H1 (cell line): ENCODE measurements around the gene OR10J4. TPM values are rescaled to one million over a fixed set of nuclear protein-coding genes. Genes with fewer than 3 reads are reported as not detected.

Experiments
- CTCF ChIA-PET: fragments of 300-600 bp; sonication (Branson Sonifier 250); formaldehyde crosslinking; loops from one replicate; lab custom pipeline; 2021; ENCODE audit not compliant: partially characterized antibody; lab: Charles Lee
- POLR2A ChIA-PET: fragments of 300-600 bp; sonication (Branson Sonifier 250); formaldehyde crosslinking; loops from one replicate; lab custom pipeline; 2021; ENCODE audit warnings: inconsistent platforms; ENCODE audit not compliant: partially characterized antibody; lab: Charles Lee
- DNase-seq, 2 experiments: peaks; one replicate each; pipeline versions ENCODE4 v3.0.0 to v3.0.0-alpha.2; 2010 to 2022; ENCODE audit warnings: low spot score in 2 of 2, low read depth in 1 of 2, mixed read lengths in 1 of 2
- FAIRE-seq: peaks from 2 replicates; lab custom pipeline; 2011; peaks lifted over from hg19 to GRCh38; lab: Jason Lieb, UNC
- H2AFZ ChIP-seq: 2 replicates; pipeline ENCODE4 v1.8.1; 2012; ENCODE audit warnings: low read length, inconsistent platforms
- H2AK5ac ChIP-seq: 2 replicates; pipeline ENCODE4 v1.6.1; 2013; ENCODE audit warnings: low read depth, low read length
- H2BK120ac ChIP-seq: replicated peaks from 2 replicates; pipeline ENCODE3; 2013; ENCODE audit warnings: low read depth, low read length, inconsistent platforms
- H2BK12ac ChIP-seq: 2 replicates; pipeline ENCODE4 v1.6.1; 2013; ENCODE audit warnings: low read depth, low read length
- H2BK15ac ChIP-seq: 2 replicates; pipeline ENCODE4 v1.6.1; 2013; ENCODE audit warnings: low read length
- H2BK20ac ChIP-seq: 2 replicates; pipeline ENCODE4 v1.6.1; 2013; ENCODE audit warnings: low read length
- H2BK5ac ChIP-seq: 2 replicates; pipeline ENCODE4 v1.6.1; 2013; ENCODE audit warnings: low read depth, low read length
- H3K14ac ChIP-seq: 2 replicates; pipeline ENCODE4 v1.6.1; 2013; ENCODE audit warnings: inconsistent platforms; ENCODE audit not compliant: insufficient read length
- H3K18ac ChIP-seq: 2 replicates; pipeline ENCODE4 v1.6.1; 2013; ENCODE audit warnings: low read length; ENCODE audit errors: extremely low read depth
- H3K23ac ChIP-seq: 2 replicates; pipeline ENCODE4 v1.6.1; 2013; ENCODE audit warnings: inconsistent platforms; ENCODE audit not compliant: insufficient read length
- H3K23me2 ChIP-seq: 2 replicates; pipeline ENCODE4 v1.6.1; 2013; ENCODE audit warnings: low read depth, low read length
- H3K27ac ChIP-seq: 2 replicates; pipeline ENCODE4 v1.6.1; 2011; ENCODE audit warnings: low read depth, low read length, inconsistent platforms
- H3K27me3 ChIP-seq, 4 experiments: replicated peaks in 1 of 4; 1 replicate in 1 of 4; 2 replicates in 3 of 4; pipeline versions ENCODE4 v1.6.1 to v1.8.1; 2011 to 2013; ENCODE audit warnings: low read length in 3 of 4, mild to moderate bottlenecking in 3 of 4, inconsistent platforms in 2 of 4, mixed read lengths in 2 of 4, moderate library complexity in 1 of 4; ENCODE audit not compliant: control insufficient read depth in 3 of 4, insufficient read depth in 3 of 4; ENCODE audit errors: extremely low read depth in 1 of 4
- H3K36me3 ChIP-seq, 4 experiments: 2 replicates each; pipeline versions ENCODE4 v1.6.1 to v1.8.1; 2011 to 2013; ENCODE audit warnings: mild to moderate bottlenecking in 4 of 4, low read length in 3 of 4, moderate library complexity in 2 of 4, control low read depth in 1 of 4, inconsistent platforms in 1 of 4; ENCODE audit not compliant: insufficient read depth in 4 of 4, control insufficient read depth in 2 of 4
- H3K4ac ChIP-seq: replicated peaks from 2 replicates; pipeline ENCODE3; 2013; ENCODE audit warnings: low read length, low read depth, mixed read lengths, inconsistent platforms; ENCODE audit not compliant: insufficient read length
- H3K4me1 ChIP-seq, 4 experiments: replicated peaks in 1 of 4; 1 replicate in 1 of 4; 2 replicates in 3 of 4; pipeline versions ENCODE4 v1.6.1 to v1.8.1; 2011 to 2013; ENCODE audit warnings: low read length in 3 of 4, inconsistent platforms in 2 of 4, mixed read lengths in 1 of 4; ENCODE audit not compliant: insufficient read depth in 4 of 4, control insufficient read depth in 3 of 4
- H3K4me2 ChIP-seq, 2 experiments: 2 replicates each; pipeline versions ENCODE4 v1.6.1 to v1.8.1; 2011 to 2013; ENCODE audit warnings: low read depth in 2 of 2, low read length in 2 of 2, control low read depth in 1 of 2, inconsistent platforms in 1 of 2, mild to moderate bottlenecking in 1 of 2; ENCODE audit not compliant: insufficient read depth in 1 of 2
- H3K4me3 ChIP-seq, 4 experiments: fragments of 200-600, 300-600 bp in 1 of 4; sonication (generic), shearing (Covaris generic), sonication (Bioruptor Twin) in 1 of 4; 2 replicates each; pipeline versions ENCODE4 v1.5.1 to v1.8.1; 2011 to 2016; ENCODE audit warnings: low read length in 4 of 4, low read depth in 3 of 4, control low read depth in 2 of 4, inconsistent platforms in 2 of 4, mild to moderate bottlenecking in 2 of 4, mixed read lengths in 1 of 4, moderate library complexity in 1 of 4; ENCODE audit not compliant: insufficient read depth in 2 of 4; ENCODE audit errors: extremely low read depth in 1 of 4
- H3K56ac ChIP-seq: replicated peaks from 2 replicates; pipeline ENCODE3; 2013; ENCODE audit warnings: low read depth, mild to moderate bottlenecking, mixed read lengths, low read length, inconsistent platforms; ENCODE audit not compliant: insufficient read length
- H3K79me1 ChIP-seq: 2 replicates; pipeline ENCODE4 v1.6.1; 2013; ENCODE audit warnings: low read depth, low read length, control low read depth
- H3K79me2 ChIP-seq, 2 experiments: 2 replicates each; pipeline versions ENCODE4 v1.6.1 to v1.8.1; 2012 to 2013; ENCODE audit warnings: low read length in 2 of 2, mild to moderate bottlenecking in 2 of 2, inconsistent platforms in 1 of 2; ENCODE audit not compliant: insufficient read depth in 2 of 2, control insufficient read depth in 1 of 2
- H3K9ac ChIP-seq, 4 experiments: replicated peaks in 1 of 4; 1 replicate in 1 of 4; 2 replicates in 3 of 4; pipeline versions ENCODE4 v1.6.1 to v1.8.1; 2011 to 2013; ENCODE audit warnings: low read depth in 3 of 4, low read length in 3 of 4, control low read depth in 2 of 4, mild to moderate bottlenecking in 2 of 4, moderate library complexity in 2 of 4, inconsistent platforms in 1 of 4; ENCODE audit errors: extremely low read depth in 1 of 4
- H3K9me3 ChIP-seq, 2 experiments: 2 replicates each; pipeline versions ENCODE4 v1.6.1 to v1.8.1; 2012 to 2013; ENCODE audit warnings: mild to moderate bottlenecking in 2 of 2, moderate library complexity in 2 of 2, control low read depth in 1 of 2, inconsistent platforms in 1 of 2, low read depth in 1 of 2, low read length in 1 of 2, mixed read lengths in 1 of 2; ENCODE audit not compliant: insufficient read depth in 2 of 2
- H4K20me1 ChIP-seq, 2 experiments: replicated peaks in 1 of 2; 2 replicates each; pipeline versions ENCODE3 to v1.8.1; 2011 to 2013; ENCODE audit warnings: inconsistent platforms in 2 of 2, low read length in 2 of 2, mild to moderate bottlenecking in 1 of 2; ENCODE audit not compliant: insufficient read depth in 2 of 2, control insufficient read depth in 1 of 2
- H4K5ac ChIP-seq: 2 replicates; pipeline ENCODE4 v1.6.1; 2013; ENCODE audit warnings: low read length, low read depth, mixed read lengths, inconsistent platforms; ENCODE audit not compliant: insufficient read length
- H4K8ac ChIP-seq: 2 replicates; pipeline ENCODE4 v1.8.0; 2013; ENCODE audit warnings: mild to moderate bottlenecking, moderate library complexity, low read length, inconsistent platforms; ENCODE audit not compliant: insufficient read depth; ENCODE audit errors: extremely low read depth
- H4K91ac ChIP-seq: replicated peaks from 2 replicates; pipeline ENCODE3; 2013; ENCODE audit warnings: low read length, mixed read lengths, inconsistent platforms; ENCODE audit not compliant: insufficient read length
- CBX5 ChIP-seq: fragments of 300-800, 300-1000 bp; sonication (generic); IDR thresholded peaks from 2 replicates; pipeline ENCODE4 v1.7.1; 2016; ENCODE audit warnings: antibody characterized with exemption, low read length, low read depth
- EP300 ChIP-seq, 2 experiments: IDR thresholded peaks; 1 replicate in 1 of 2; 2 replicates in 1 of 2; pipeline ENCODE4 v1.6.1; 2011 to 2012; ENCODE audit warnings: low read depth in 2 of 2, low read length in 2 of 2, mild to moderate bottlenecking in 2 of 2, borderline replicate concordance in 1 of 2, inconsistent platforms in 1 of 2, moderate library complexity in 1 of 2
- EZH2 ChIP-seq: fragments of 200-600 bp; sonication (generic); IDR thresholded peaks from 2 replicates; pipeline ENCODE4 v1.7.1; 2012; ENCODE audit warnings: low read depth, mild to moderate bottlenecking, moderate library complexity, low read length, inconsistent platforms; ENCODE audit not compliant: severe bottlenecking
- FOSL1 ChIP-seq: IDR thresholded peaks from 2 replicates; pipeline ENCODE4 v1.6.1; 2011; ENCODE audit warnings: mild to moderate bottlenecking, low read depth, low read length, moderate library complexity; ENCODE audit not compliant: insufficient read depth
- JUN ChIP-seq: IDR thresholded peaks from 2 replicates; pipeline ENCODE4 v1.6.1; 2011; ENCODE audit warnings: low read depth, mild to moderate bottlenecking, improper control_type of control experiment, low read length
- POLR2A ChIP-seq, 2 experiments: IDR thresholded peaks; 1 replicate in 1 of 2; 2 replicates in 1 of 2; pipeline ENCODE4 v1.6.1; 2011; ENCODE audit warnings: low read depth in 2 of 2, low read length in 2 of 2, mild to moderate bottlenecking in 2 of 2; ENCODE audit errors: control extremely low read depth in 1 of 2
- RBBP5 ChIP-seq: IDR thresholded peaks from 2 replicates; pipeline ENCODE4 v1.7.1; 2012; ENCODE audit warnings: low read depth, mild to moderate bottlenecking, inconsistent platforms, low read length, moderate library complexity, borderline replicate concordance
- RFX5 ChIP-seq: IDR thresholded peaks from 2 replicates; pipeline ENCODE4 v1.6.1; 2011; ENCODE audit warnings: low read depth, low read length, improper control_type of control experiment, borderline replicate concordance
- RXRA ChIP-seq: IDR thresholded peaks from 2 replicates; pipeline ENCODE4 v1.6.1; 2011; ENCODE audit warnings: low read depth, mild to moderate bottlenecking, low read length, moderate library complexity; ENCODE audit not compliant: insufficient read depth
- SRF ChIP-seq: IDR thresholded peaks from 2 replicates; pipeline ENCODE4 v1.6.1; 2011; ENCODE audit warnings: mild to moderate bottlenecking, low read depth, low read length, moderate library complexity
- TCF12 ChIP-seq: IDR thresholded peaks from 2 replicates; pipeline ENCODE4 v1.6.1; 2011; ENCODE audit warnings: low read depth, mild to moderate bottlenecking, low read length
- WGBS, 2 experiments: shearing (Covaris generic) in 1 of 2; methylation state at CpG; one replicate each; pipeline versions ENCODE4 v1.1.6 to v1.1.7; 2013 to 2015; ENCODE audit warnings: low lambda C conversion rate in 2 of 2, mixed read lengths in 2 of 2, inconsistent platforms in 1 of 2, low coverage in 1 of 2, missing lambda C conversion rate in 1 of 2; ENCODE audit not compliant: insufficient replicate concordance in 2 of 2, insufficient coverage in 1 of 2, insufficient read length in 1 of 2; ENCODE audit errors: extremely low coverage in 1 of 2, missing lambda C conversion rate in 1 of 2; 5-methylcytosine and 5-hydroxymethylcytosine counted together
- polyA plus RNA-seq, 7 experiments: library from polyadenylated mRNA; depleted of rRNA in 3 of 7; stranded (reverse) in 5 of 7; unstranded in 2 of 7; fragments of >200 nt in 5 of 7; fragments of 200-250 nt in 2 of 7; gene quantifications; 1 replicate in 5 of 7; 2 replicates in 1 of 7; 4 replicates in 1 of 7; pipeline versions ENCODE4 v1.2.1 to v1.2.3, GENCODE V29; 2011 to 2013; ENCODE audit warnings: missing spikeins in 2 of 7, mixed read lengths in 2 of 7
- total RNA-seq: library from RNA; stranded (reverse); fragmentation: NEBNext Ultra II Directional; extraction: Animal tissue kit (Norgen Biotek cat#: 25700); gene quantifications from 2 replicates; pipeline ENCODE4 v1.2.1, GENCODE V29; 2021
- TF ChIP-seq, protein P1 (sequence below), 3 experiments: IDR thresholded peaks; 1 replicate in 2 of 3; 2 replicates in 1 of 3; pipeline versions ENCODE4 v1.5.1 to v1.6.1; 2011; ENCODE audit warnings: low read length in 3 of 3, mild to moderate bottlenecking in 3 of 3, inconsistent platforms in 2 of 3, low read depth in 1 of 3, moderate library complexity in 1 of 3; ENCODE audit not compliant: insufficient read depth in 1 of 3; ENCODE audit errors: control extremely low read depth in 1 of 3

The OR10J4 gene
- total and polyA plus RNA-seq, 2 of the 8 experiments (the other 6 are each of a cell fraction or from before 2014, with no cell fraction given): not detected

DNA sequence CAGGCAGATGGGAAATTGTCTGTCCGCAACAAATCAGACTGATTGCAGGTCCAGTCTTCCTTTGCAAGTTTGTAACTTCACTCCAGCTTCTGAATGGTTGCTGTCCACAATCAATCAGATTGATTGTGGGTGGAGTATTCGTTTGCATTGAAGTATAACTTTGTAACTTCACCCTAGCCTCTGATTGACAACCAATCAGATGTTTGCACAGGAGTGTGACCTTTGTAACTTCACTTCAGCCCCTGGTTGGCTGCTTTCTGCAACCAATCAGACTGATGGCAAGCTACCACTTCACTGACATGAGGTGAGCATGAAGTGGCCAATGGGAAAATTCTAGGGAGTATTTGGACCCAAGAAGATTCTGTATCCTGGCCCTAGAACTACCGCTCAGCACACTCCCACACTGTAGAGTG, 33.2 kb downstream of the OR10J4 start:
- Histone ChIP-seq H2BK15ac (no peak overlapping the region), H3K79me2 (no peaks in the 10 kb centered on the region), H4K8ac (no peak overlapping the region), H3K23me2 (no peaks in the 10 kb centered on the region), H3K4me2 (no peak overlapping the region), H3K79me1 (no peaks in the 10 kb centered on the region), H3K56ac (no peak overlapping the region), H3K9me3 (peaks cover 51 to 57% of the 10 kb centered on the region in 2 experiments), H2BK5ac (no peak overlapping the region), H2BK120ac (no peak overlapping the region), H3K14ac (no peak overlapping the region), H4K91ac (no peak overlapping the region), H3K9ac (no peak overlapping the region), H3K4ac (no peak overlapping the region), H3K18ac (no peak overlapping the region), H4K20me1 (no peaks in the 10 kb centered on the region), H4K5ac (no peak overlapping the region), H3K23ac (no peak overlapping the region), H3K36me3 (no peaks in the 10 kb centered on the region; a peak in 1 of 8 replicates), H2BK20ac (no peak overlapping the region), H2AK5ac (no peak overlapping the region), H3K27me3 (no peaks in the 10 kb centered on the region), H2AFZ (no peak overlapping the region), H3K4me1 (no peaks in the 10 kb centered on the region), H3K27ac (no peak overlapping the region), H3K4me3 (no peak overlapping the region), H2BK12ac (no peak overlapping the region)
- FAIRE-seq (no peak), DNase-seq (no peak)
- CTCF ChIA-PET: no interaction called here
- POLR2A ChIA-PET: no interaction called here
- WGBS, 2 experiments: 75% methylated on average over 3 of the region's 3 CpGs; no CpG with 5 or more reads in 1 of the 2 experiments
- TF ChIP-seq CBX5 (no peak), EP300 (IDR thresholded peaks at IDR 0.05; ENCODE audit: borderline replicate concordance in 1 of 2, low read depth in 2 of 2, low read length in 2 of 2) (no peak), TCF12 (no peak), POLR2A (IDR thresholded peaks at IDR 0.05; ENCODE audit: control extremely low read depth in 1 of 2, low read depth in 2 of 2, low read length in 2 of 2) (no peak), RBBP5 (no peak), FOSL1 (no peak), RXRA (no peak), JUN (no peak), EZH2 (no peak), RFX5 (no peak), SRF (no peak)
- TF ChIP-seq, protein P1, sequence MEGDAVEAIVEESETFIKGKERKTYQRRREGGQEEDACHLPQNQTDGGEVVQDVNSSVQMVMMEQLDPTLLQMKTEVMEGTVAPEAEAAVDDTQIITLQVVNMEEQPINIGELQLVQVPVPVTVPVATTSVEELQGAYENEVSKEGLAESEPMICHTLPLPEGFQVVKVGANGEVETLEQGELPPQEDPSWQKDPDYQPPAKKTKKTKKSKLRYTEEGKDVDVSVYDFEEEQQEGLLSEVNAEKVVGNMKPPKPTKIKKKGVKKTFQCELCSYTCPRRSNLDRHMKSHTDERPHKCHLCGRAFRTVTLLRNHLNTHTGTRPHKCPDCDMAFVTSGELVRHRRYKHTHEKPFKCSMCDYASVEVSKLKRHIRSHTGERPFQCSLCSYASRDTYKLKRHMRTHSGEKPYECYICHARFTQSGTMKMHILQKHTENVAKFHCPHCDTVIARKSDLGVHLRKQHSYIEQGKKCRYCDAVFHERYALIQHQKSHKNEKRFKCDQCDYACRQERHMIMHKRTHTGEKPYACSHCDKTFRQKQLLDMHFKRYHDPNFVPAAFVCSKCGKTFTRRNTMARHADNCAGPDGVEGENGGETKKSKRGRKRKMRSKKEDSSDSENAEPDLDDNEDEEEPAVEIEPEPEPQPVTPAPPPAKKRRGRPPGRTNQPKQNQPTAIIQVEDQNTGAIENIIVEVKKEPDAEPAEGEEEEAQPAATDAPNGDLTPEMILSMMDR (IDR thresholded peaks at IDR 0.05; ENCODE audit: control extremely low read depth in 1 of 3, insufficient read depth in 1 of 3, low read depth in 1 of 3, low read length in 3 of 3): no peak
